Activated naive CD8-positive, alpha-beta T cell treated with anti-CD3 and anti-CD28 coated beads for 36 hours (primary cell): ENCODE results near the gene RNPS1. TPM values are rescaled to one million over a fixed set of nuclear protein-coding genes. Genes with fewer than 3 reads are reported as not detected.
A peak's percentile ranks its signal among the peaks of the same experiment; 100 is the strongest.
"Not testable (repeated sequence)": the region's sequence is repeated elsewhere in the genome, so short reads cannot be mapped to it uniquely, and the experiment has no call there.

ENCODE experiments used
- DNase-seq: peaks from one replicate; pipeline ENCODE4 v3.0.0; 2021
- H3K27ac Mint-ChIP-seq: one replicate; pipeline ENCODE4 v1.8.0; 2022; ENCODE audit warnings: mild to moderate bottlenecking, moderate library complexity, mixed read lengths
- H3K27me3 Mint-ChIP-seq: one replicate; pipeline ENCODE4 v1.8.0; 2022; ENCODE audit warnings: mild to moderate bottlenecking, mixed read lengths
- H3K36me3 Mint-ChIP-seq: one replicate; pipeline ENCODE4 v1.8.0; 2021; ENCODE audit warnings: mild to moderate bottlenecking, mixed read lengths
- H3K4me1 Mint-ChIP-seq: one replicate; pipeline ENCODE4 v1.8.0; 2021; ENCODE audit warnings: mixed read lengths
- H3K4me3 Mint-ChIP-seq: one replicate; pipeline ENCODE4 v1.8.0; 2022; ENCODE audit warnings: mild to moderate bottlenecking, moderate library complexity, mixed read lengths
- H3K9me3 Mint-ChIP-seq: one replicate; pipeline ENCODE4 v1.8.0; 2022; ENCODE audit warnings: mixed read lengths
- total RNA-seq, 2 experiments: library from RNA; stranded (reverse); gene quantifications; one replicate each; pipeline ENCODE4 v1.2.3, GENCODE V29; 2021

Gene RNPS1
- total RNA-seq, 2 experiments from 2014 or later, result 403 to 415 TPM

GRCh38 chr16:2275476-2276367, 7.8 kb upstream of the RNPS1 start:
- Mint-ChIP-seq H3K4me3 (no peak overlapping the region), H3K4me1 (no peaks in the 10 kb centered on the region), H3K27ac (no peak overlapping the region), H3K27me3 (no peaks in the 10 kb centered on the region), H3K36me3 (peaks cover 2% of the 10 kb centered on the region), H3K9me3 (no peaks in the 10 kb centered on the region)
- DNase-seq, result no peak

DNA sequence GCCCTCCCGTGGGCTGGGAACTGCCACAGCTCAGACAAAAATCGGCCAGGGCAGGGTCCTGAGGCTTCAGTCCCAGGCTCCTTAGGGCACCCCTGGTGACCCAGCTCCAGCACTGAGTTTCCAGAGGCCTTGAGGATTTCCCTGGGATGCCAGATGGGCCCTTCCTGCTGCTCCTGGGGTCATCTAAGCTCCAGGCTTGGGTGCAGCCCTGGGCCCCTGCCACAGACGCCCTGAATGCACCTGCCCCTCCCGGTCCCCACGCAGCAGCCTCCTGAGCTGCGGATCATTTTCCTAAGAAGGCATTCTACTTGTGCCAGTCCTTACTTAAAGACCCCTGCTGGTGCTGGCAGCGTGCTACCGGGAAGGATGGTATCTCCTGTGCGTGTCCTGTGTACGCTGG, 6.0 kb upstream of the RNPS1 start:
- Mint-ChIP-seq H3K27ac (no peak overlapping the region), H3K9me3 (no peaks in the 10 kb centered on the region), H3K4me1 (peaks cover 8% of the 10 kb centered on the region), H3K4me3 (no peak overlapping the region), H3K27me3 (no peaks in the 10 kb centered on the region), H3K36me3 (peaks cover 3% of the 10 kb centered on the region)
- DNase-seq, result no peak

DNA sequence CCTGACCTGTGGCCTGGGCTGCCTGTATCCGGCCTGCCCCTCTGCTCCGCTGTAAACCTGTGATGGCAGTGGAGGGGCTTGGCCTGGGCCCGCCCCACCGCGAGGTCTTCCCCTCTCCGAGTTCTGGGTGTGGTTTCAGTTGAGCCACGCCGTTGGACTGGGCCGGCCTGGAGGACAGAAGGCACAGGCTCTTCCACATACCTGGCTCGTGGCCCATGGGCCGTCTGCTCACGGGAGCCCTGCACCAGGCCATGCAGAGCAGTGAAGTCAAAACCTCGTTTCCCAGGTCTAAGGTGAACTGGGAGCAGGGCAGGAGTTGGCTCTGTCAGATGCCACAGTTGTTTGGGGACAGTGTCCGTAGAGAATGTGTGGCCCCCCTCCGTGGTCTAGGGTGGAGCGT, 5.6 kb upstream of the RNPS1 start:
- Mint-ChIP-seq H3K4me3 (no peak overlapping the region), H3K9me3 (no peaks in the 10 kb centered on the region), H3K27me3 (no peaks in the 10 kb centered on the region), H3K27ac (no peak overlapping the region), H3K4me1 (peaks cover 8% of the 10 kb centered on the region), H3K36me3 (peaks cover 3% of the 10 kb centered on the region)
- no peak for DNase-seq

DNA sequence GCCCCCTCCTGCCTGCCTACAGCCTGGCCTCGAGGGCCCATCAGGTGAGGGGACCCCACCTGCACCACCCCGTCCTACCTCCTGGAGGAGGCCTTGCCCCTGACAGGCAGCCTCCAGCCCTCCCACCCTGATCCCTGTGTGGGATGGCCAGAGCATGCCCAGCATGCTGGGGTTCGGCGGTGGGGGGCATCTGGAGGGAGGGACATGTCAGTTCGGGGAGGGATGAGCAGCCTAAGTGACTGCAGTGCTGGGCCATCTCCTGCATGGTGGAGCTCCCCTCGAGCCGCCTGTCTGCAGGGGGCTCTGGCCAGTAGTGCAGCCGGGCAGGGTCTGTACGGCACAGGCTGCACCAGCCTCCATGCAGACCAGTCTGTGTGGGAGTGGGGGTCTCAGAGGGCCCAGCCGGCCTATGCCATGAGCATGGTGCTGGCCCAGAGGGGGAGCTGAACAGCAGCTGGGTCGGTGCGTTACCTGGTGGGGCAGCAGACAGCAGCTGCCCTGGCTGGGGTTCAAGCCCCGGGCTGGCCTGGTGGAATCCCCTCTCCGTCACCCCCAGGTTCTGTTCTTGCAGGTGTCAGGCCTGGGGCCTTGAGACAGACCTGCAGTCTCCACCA, 4.0 kb upstream of the RNPS1 start:
- no peak overlapping the region for H3K4me3 Mint-ChIP-seq
- no peak overlapping the region for H3K27ac Mint-ChIP-seq
- no peaks in the 10 kb centered on the region for H3K9me3 Mint-ChIP-seq
- no peak for DNase-seq
- H3K4me1 Mint-ChIP-seq, result peaks cover 8% of the 10 kb centered on the region
- no peaks in the 10 kb centered on the region for H3K27me3 Mint-ChIP-seq
- peaks cover 8% of the 10 kb centered on the region for H3K36me3 Mint-ChIP-seq

- peaks cover 17% of the 10 kb centered on the region for H3K4me1 Mint-ChIP-seq
- no peaks in the 10 kb centered on the region for H3K27me3 Mint-ChIP-seq
- peaks cover 19% of the 10 kb centered on the region for H3K36me3 Mint-ChIP-seq
- H3K9me3 Mint-ChIP-seq, result no peaks in the 10 kb centered on the region
- no peak overlapping the region for H3K4me3 Mint-ChIP-seq
- no peak for DNase-seq
- no peak overlapping the region for H3K27ac Mint-ChIP-seq
These were observed 2.9 kb upstream of the RNPS1 start for GRCh38 chr16:2270588-2271470.

- H3K36me3 Mint-ChIP-seq, result peaks cover 26% of the 10 kb centered on the region
- H3K9me3 Mint-ChIP-seq, result no peaks in the 10 kb centered on the region
- no peak overlapping the region for H3K4me3 Mint-ChIP-seq
- H3K27ac Mint-ChIP-seq, result no peak overlapping the region
- peaks cover 24% of the 10 kb centered on the region for H3K4me1 Mint-ChIP-seq
- no peaks in the 10 kb centered on the region for H3K27me3 Mint-ChIP-seq
- DNase-seq, result no peak
These were observed 2.1 kb upstream of the RNPS1 start for GRCh38 chr16:2270070-2270462.

DNA sequence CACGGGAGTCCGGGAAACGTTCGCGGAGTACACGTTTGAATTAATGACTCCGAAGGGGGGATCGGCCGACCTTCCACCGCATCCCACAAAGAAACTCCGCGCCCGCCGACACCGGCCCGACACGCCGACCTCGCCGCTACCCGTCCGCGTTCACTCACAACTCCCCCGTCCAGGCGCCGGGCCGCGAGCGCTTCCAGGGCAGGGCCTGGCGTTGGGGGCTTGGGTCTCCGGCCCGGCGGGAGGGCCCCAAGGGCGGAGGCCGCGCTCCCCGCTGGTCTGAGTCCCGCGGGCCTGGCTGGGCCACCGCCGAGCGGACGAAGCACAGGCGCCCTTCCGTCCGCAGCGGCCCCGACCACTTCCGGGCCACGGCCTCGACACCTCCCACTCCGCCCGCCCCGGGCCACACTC, 417 bp downstream of the RNPS1 start:
- peak overlapping the region; percentile 97 for H3K27ac Mint-ChIP-seq
- H3K4me3 Mint-ChIP-seq, result peak overlapping the region; percentile 92
- not testable (repeated sequence) for H3K27me3 Mint-ChIP-seq, DNase-seq, H3K9me3 Mint-ChIP-seq
- H3K4me1 Mint-ChIP-seq, result peaks cover 34% of the 10 kb centered on the region
- peaks cover 42% of the 10 kb centered on the region for H3K36me3 Mint-ChIP-seq

- H3K36me3 Mint-ChIP-seq, result peaks cover 48% of the 10 kb centered on the region
- H3K27ac Mint-ChIP-seq, result peak overlapping the region; percentile 97
- peaks cover 36% of the 10 kb centered on the region for H3K4me1 Mint-ChIP-seq
- H3K4me3 Mint-ChIP-seq, result peak overlapping the region; percentile 92
- H3K9me3 Mint-ChIP-seq, H3K27me3 Mint-ChIP-seq, DNase-seq: not testable (repeated sequence)
These were observed 1.0 kb downstream of the RNPS1 start for GRCh38 chr16:2266887-2267286.

DNA sequence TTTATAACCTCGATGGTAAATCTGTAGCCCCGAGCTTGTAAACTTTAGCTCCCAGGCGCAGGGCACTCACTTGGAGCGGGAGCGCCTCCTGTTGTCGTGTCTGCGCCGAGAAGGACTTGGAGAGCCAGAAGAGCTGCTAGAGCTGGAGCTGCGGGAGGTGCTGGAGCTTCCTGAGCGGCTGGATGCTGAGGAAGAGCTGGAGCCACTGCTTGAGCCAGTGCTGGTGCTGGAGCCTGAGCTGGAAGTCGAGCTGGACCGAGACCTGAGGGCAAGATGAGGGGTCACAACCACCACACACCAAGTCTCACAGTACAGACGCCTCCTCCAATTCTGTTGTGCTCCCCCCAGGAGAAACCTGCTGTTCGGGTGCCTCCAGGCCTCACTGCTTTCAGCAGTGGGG, 4.9 kb downstream of the RNPS1 start:
- not testable (repeated sequence) for H3K4me3 Mint-ChIP-seq, H3K27ac Mint-ChIP-seq, H3K9me3 Mint-ChIP-seq, H3K27me3 Mint-ChIP-seq, DNase-seq
- Mint-ChIP-seq H3K4me1 (peaks cover 31% of the 10 kb centered on the region), H3K36me3 (peaks cover 58% of the 10 kb centered on the region)

- Mint-ChIP-seq H3K4me3 (no peak overlapping the region), H3K27me3 (no peaks in the 10 kb centered on the region), H3K36me3 (peaks cover 52% of the 10 kb centered on the region), H3K27ac (no peak overlapping the region), H3K4me1 (peaks cover 19% of the 10 kb centered on the region), H3K9me3 (no peaks in the 10 kb centered on the region)
- no peak for DNase-seq
These were observed 7.7 kb downstream of the RNPS1 start for GRCh38 chr16:2260250-2260649.

DNA sequence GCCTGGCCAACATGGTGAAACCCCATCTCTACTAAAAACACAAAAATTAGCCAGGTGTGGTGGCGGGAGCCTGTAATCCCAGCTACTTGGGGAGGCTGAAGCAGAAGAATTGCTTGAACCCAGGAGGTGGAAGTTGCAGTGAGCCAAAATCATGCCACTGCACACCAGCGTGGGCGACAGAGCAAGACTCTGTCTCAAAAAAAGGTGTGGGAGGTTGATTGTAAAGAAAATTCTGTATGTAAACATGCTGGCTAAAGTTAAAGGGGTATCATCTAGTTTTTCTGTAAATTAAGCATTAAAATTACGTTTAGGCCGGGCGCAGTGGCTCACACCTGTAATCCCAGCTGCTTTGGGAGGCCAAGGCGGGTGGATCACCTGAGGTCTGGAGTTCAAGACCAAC, 9.4 kb downstream of the RNPS1 start:
- peak overlapping the region; percentile 38 for H3K27ac Mint-ChIP-seq
- H3K36me3 Mint-ChIP-seq, result peaks cover 51% of the 10 kb centered on the region
- not testable (repeated sequence) for H3K27me3 Mint-ChIP-seq, DNase-seq, H3K9me3 Mint-ChIP-seq, H3K4me1 Mint-ChIP-seq, H3K4me3 Mint-ChIP-seq

GRCh38 chr16:2257726-2258125, 10.2 kb downstream of the RNPS1 start:
- Mint-ChIP-seq H3K27me3 (no peaks in the 10 kb centered on the region), H3K4me3 (no peak overlapping the region), H3K36me3 (peaks cover 47% of the 10 kb centered on the region), H3K27ac (peak overlapping the region; percentile 5), H3K9me3 (no peaks in the 10 kb centered on the region), H3K4me1 (peaks cover 8% of the 10 kb centered on the region)
- DNase-seq, result no peak

GRCh38 chr16:2256531-2257140, 11.3 kb downstream of the RNPS1 start:
- Mint-ChIP-seq H3K9me3 (no peaks in the 10 kb centered on the region), H3K27me3 (no peaks in the 10 kb centered on the region), H3K4me3 (no peak overlapping the region), H3K27ac (peak overlapping the region; percentile 43), H3K4me1 (peaks cover 9% of the 10 kb centered on the region), H3K36me3 (peaks cover 39% of the 10 kb centered on the region)
- no peak for DNase-seq

DNA sequence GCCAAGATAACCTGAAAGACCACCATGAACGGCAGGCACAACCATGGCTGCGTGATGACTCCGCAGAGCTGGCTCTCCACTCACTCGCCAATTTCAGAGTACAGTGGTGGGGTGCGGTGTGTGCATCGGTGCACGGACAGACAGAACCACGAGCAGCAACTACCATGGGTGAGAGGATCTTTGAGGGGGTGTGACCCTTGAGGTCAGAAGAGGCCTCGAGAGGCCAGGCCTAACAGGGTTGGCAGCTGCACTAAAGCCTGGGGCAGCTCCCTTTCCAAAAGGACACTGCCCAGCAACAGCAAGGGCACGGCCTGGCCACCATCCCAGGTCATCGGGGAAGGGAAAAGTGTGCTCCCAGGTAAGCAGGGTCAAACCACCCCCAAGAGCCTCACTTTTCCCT, 14.6 kb downstream of the RNPS1 start:
- H3K27ac Mint-ChIP-seq, result peak overlapping the region; percentile 55
- no peaks in the 10 kb centered on the region for H3K27me3 Mint-ChIP-seq
- H3K4me1 Mint-ChIP-seq, result peaks cover 10% of the 10 kb centered on the region
- no peak overlapping the region for H3K4me3 Mint-ChIP-seq
- no peak for DNase-seq
- no peaks in the 10 kb centered on the region for H3K9me3 Mint-ChIP-seq
- peaks cover 40% of the 10 kb centered on the region for H3K36me3 Mint-ChIP-seq

GRCh38 chr16:2252806-2253148, 15.1 kb downstream of the RNPS1 start:
- H3K4me3 Mint-ChIP-seq, result no peak overlapping the region
- no peaks in the 10 kb centered on the region for H3K27me3 Mint-ChIP-seq
- peaks cover 10% of the 10 kb centered on the region for H3K4me1 Mint-ChIP-seq
- H3K27ac Mint-ChIP-seq, result peak overlapping the region; percentile 55
- no peak for DNase-seq
- peaks cover 39% of the 10 kb centered on the region for H3K36me3 Mint-ChIP-seq
- H3K9me3 Mint-ChIP-seq, result no peaks in the 10 kb centered on the region
